C4-2B (cell line): ENCODE data around the gene PPP2R1A.
"Not testable (repeated sequence)": the region's sequence is repeated elsewhere in the genome, so short reads cannot be mapped to it uniquely, and the experiment has no call there.

Source experiments
- H3K27ac ChIP-seq: fragments of 450-650 bp; 2 replicates; pipeline ENCODE4 v1.5.1; 2017
- CTCF ChIP-seq: fragments of 450-650 bp; conservative IDR thresholded peaks from 2 replicates; pipeline ENCODE4 v1.5.1; 2017; ENCODE audit warnings: mild to moderate bottlenecking
- ZFX ChIP-seq: fragments of 450-650 bp; IDR thresholded peaks from 2 replicates; pipeline ENCODE4 v1.6.1; 2017

PPP2R1A gene

DNA sequence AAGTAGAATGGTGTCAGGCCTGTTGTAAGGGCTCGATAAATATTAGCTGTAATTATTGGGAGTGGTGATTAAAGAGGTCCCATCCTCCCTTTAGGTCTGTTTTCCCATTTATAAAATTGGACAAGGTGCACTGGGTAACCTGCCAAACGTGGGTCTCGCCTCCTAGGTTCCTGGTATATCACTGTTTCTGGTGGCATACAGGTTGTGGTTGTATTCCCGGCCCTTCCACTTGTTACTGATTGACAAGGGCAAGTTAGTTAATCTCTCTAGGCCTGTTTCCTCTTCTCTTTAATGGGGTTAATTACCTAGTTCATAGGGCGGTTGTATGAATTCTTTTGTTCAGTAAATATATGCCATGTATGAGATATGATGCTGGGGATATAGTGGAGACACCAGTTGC, 1.5 kb downstream of the PPP2R1A start:
- TF ChIP-seq CTCF, result no peak
- no peak for TF ChIP-seq ZFX
- peak overlapping the region; percentile 91 for H3K27ac ChIP-seq

DNA sequence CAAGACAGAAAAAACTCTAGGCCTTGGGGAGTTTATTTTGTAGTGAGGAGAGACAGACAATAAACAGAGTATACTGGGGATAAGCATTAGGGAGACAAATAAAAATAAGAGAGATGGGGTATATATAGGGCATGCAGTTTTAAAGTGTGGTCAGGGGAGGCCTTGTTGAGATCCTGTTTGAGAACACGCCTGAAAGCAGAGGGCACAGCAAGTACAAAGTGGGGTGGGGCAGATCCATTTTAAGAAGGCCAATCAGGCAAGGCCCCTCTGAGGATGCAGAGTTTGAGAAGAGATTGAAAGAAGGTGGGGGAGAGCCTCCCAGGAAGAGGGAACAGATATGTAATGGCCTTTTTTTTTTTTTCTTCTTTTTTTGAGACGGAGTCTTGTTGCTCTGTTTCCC, 2.1 kb downstream of the PPP2R1A start:
- H3K27ac ChIP-seq, result no peak overlapping the region
- TF ChIP-seq ZFX, result no peak
- TF ChIP-seq CTCF, result no peak

DNA sequence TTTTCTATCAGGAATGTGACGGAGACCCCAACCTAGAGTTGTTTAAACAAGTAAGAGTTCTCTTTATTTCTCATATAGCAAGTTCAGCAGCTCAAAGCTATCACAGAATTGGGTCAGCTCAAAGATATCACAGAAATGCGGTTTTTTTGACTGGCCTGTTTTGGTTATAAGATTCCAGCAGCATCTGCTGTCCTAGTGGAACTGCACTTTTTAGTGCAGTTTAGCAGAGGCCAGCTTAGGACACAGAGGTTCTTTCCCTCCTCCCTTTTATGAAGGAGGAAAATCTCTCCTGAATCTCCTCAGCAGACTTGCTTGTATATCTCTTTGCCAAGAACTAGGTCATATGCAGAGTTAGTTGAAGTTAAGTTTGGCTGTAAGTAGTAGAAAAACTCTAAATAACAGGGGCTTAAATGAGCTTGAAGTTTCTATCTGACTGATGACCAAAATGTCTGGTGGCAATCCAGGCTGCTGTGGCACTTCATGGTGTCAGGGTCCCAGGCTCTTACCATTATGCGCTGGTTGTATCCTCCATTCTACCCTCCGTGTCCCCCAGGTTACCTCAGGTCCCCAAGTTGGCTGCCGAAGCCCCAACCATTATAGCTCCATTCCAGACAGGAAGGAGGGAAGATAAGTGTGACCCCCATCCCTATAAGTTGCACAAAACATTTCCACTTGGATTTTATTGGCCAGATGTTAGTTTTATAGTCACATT, 6.6 kb downstream of the PPP2R1A start:
- TF ChIP-seq ZFX, result no peak
- TF ChIP-seq CTCF, result no peak

GRCh38 chr19:52197964-52198363, 8.1 kb downstream of the PPP2R1A start:
- no peak for TF ChIP-seq CTCF
- TF ChIP-seq ZFX, result no peak
- H3K27ac ChIP-seq, result no peak overlapping the region

More for the DNA sequence above, 6.6 kb downstream of the PPP2R1A start:
- H3K27ac ChIP-seq, result no peak overlapping the region

DNA sequence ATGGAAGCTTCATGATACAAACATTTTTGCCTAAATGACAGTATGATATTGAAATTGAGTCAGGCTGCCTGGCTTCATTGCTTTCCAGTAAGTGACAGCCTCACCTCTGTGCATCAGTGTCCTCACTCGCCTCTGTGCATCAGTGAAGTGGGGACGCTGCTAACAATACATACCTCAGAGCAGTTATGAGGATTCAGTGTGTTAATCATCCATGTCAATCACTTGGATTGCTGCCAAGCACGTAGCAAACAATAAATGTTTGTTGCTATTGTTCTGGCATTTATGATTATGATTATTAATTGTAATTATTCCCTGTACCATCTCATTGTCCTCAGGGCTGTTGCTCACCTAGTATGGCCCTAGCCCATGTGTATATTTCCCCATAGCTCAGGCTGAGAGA, 8.8 kb downstream of the PPP2R1A start:
- no peak for TF ChIP-seq CTCF
- no peak for TF ChIP-seq ZFX
- H3K27ac ChIP-seq, result no peak overlapping the region

DNA sequence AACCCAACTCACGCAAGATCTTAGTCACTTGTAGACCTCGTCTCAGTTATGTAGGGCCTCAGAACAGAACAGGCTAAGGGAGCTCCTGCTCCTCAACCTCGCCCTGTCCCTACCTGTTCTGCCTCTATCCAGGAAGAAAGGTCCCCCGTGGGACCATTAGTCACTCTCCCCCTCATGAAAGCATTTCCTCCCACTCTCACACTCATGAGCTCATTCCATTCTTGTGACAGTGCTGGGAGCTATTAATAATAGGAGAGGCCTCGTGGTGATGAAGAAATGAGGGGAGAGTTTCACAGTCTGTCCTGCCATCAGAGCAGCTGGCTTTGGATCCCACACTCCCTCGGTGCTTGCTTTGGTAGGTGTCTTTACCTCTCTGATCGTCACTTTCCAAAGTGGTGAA, 10.2 kb downstream of the PPP2R1A start:
- TF ChIP-seq CTCF (no peak), ZFX (no peak)
- no peak overlapping the region for H3K27ac ChIP-seq

GRCh38 chr19:52200755-52201391, 11.0 kb downstream of the PPP2R1A start:
- not testable (repeated sequence) for H3K27ac ChIP-seq

- TF ChIP-seq ZFX (no peak), CTCF (no peak)
- no peak overlapping the region for H3K27ac ChIP-seq
These were observed 16.6 kb downstream of the PPP2R1A start for GRCh38 chr19:52206481-52206880.
